Muscle layer of colon (tissue), 2 donors: ENCODE results near the gene ARHGAP15.

Experiments
- H3K27ac ChIP-seq: one replicate; pipeline ENCODE4 v1.7.0; 2013; ENCODE audit warnings: low read depth, mild to moderate bottlenecking, low read length, moderate library complexity
- H3K27me3 ChIP-seq, 2 donors: one replicate each; pipeline ENCODE4 v1.7.0; 2013; ENCODE audit warnings: low read length in 2 of 2, mild to moderate bottlenecking in 2 of 2; ENCODE audit not compliant: insufficient read depth in 2 of 2, control insufficient read depth in 1 of 2
- H3K36me3 ChIP-seq: one replicate; pipeline ENCODE4 v1.7.0; 2013; ENCODE audit warnings: mild to moderate bottlenecking, low read length; ENCODE audit not compliant: insufficient read depth
- H3K4me1 ChIP-seq: one replicate; pipeline ENCODE4 v1.7.0; 2013; ENCODE audit warnings: mild to moderate bottlenecking, low read length; ENCODE audit not compliant: insufficient read depth
- H3K4me3 ChIP-seq, 2 donors: one replicate each; pipeline ENCODE4 v1.7.0; 2013; ENCODE audit warnings: low read length in 2 of 2, low read depth in 1 of 2, mild to moderate bottlenecking in 1 of 2, moderate library complexity in 1 of 2
- H3K9ac ChIP-seq: one replicate; pipeline ENCODE4 v1.7.0; 2013; ENCODE audit warnings: low read length
- H3K9me3 ChIP-seq: one replicate; pipeline ENCODE4 v1.7.0; 2013; ENCODE audit warnings: mild to moderate bottlenecking, low read length
- donor health status: abdominal sarcoma.
- donor health status: Adenocarcinoma of cecum.

The ARHGAP15 gene

DNA sequence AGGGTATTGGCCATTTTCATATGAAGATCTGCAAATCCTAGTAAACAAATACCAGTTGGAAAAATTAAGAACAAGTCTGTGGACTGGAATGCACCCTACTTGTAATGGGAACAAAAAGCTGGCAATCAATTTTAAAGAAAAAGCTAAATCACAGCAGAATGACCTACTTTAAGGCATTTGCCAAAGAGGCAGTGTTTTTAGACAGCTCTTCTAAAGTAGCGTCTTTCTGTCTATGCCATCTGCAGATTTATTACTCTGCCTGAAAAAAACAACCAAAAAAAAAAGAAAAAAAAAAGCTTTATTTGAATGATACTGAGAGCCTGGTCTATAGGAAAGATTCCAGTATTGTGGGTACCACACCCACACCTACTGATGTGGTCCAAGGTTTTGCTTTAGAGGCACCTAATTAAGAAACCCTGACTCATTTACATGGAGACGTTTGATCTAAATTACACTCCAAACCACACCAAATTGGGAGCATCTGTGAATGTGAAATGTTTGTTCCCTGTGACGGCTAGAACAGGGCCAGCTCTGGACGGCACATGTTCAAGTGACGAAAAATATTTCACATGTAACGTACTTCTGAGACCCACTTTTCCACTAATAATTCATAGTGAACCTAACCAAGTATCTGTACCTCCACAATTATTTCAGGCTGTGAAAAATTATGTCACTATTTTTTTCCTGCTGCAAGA is 597.1 kb downstream of the ARHGAP15 start:
- Histone ChIP-seq H3K4me3 (no peak overlapping the region), H3K27ac (no peak overlapping the region), H3K27me3 (no peaks in the 10 kb centered on the region), H3K36me3 (no peaks in the 10 kb centered on the region), H3K9ac (no peak overlapping the region), H3K9me3 (no peaks in the 10 kb centered on the region), H3K4me1 (no peaks in the 10 kb centered on the region)

DNA sequence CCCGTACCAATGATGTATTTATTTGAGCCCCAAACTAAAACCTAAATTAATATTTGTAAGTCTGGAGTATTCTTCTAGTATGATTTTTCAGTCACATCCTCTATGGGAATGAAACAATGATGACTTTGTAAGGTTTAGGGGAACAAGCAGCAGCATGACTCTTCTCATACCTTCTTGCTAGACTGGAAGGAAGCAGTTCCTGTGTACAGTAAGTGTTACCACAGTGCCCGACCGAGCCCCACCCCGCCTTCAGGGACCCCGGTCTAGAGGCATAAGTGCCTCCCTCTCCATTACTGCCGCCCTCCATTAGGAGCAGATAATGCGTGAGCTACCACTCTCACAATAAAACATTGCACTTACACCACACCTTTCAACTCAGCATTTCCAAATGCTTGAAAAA is 599.3 kb downstream of the ARHGAP15 start:
- Histone ChIP-seq H3K9ac (no peak overlapping the region), H3K27me3 (no peaks in the 10 kb centered on the region), H3K4me3 (no peak overlapping the region)

DNA sequence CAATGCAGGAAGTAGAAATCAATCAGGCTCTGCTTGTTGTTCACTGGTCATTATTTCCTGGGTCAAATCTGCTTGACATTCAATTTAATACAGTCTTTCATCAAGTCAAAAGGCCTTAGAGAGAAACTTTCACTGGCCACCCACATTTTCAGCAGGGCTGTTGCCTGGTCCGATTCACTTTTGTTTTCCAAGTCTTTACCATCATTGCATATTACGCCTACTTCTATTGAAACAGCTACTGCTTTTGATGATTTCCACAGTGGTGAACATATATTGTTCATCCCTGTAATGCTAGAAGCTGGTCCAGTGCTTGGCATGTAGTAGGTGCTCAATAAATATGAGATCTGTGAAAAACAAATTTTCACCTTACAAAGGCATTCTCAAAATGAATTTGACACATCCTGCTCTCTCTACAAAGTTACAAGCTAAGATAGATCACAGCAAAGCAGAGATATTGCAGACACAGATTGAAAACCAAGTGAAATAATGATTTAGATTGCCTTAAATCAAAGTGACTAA is 600.1 kb downstream of the ARHGAP15 start:
- H3K4me3 ChIP-seq = no peak overlapping the region
- no peak overlapping the region for H3K27ac ChIP-seq
- H3K27me3 ChIP-seq = no peaks in the 10 kb centered on the region
- no peaks in the 10 kb centered on the region for H3K4me1 ChIP-seq
- no peaks in the 10 kb centered on the region for H3K9me3 ChIP-seq
- H3K9ac ChIP-seq = no peak overlapping the region
- H3K36me3 ChIP-seq = no peaks in the 10 kb centered on the region

More for the DNA sequence above, 599.3 kb downstream of the ARHGAP15 start:
- H3K9me3 ChIP-seq = no peaks in the 10 kb centered on the region
- H3K4me1 ChIP-seq = no peaks in the 10 kb centered on the region
- no peak overlapping the region for H3K27ac ChIP-seq
- no peaks in the 10 kb centered on the region for H3K36me3 ChIP-seq

DNA sequence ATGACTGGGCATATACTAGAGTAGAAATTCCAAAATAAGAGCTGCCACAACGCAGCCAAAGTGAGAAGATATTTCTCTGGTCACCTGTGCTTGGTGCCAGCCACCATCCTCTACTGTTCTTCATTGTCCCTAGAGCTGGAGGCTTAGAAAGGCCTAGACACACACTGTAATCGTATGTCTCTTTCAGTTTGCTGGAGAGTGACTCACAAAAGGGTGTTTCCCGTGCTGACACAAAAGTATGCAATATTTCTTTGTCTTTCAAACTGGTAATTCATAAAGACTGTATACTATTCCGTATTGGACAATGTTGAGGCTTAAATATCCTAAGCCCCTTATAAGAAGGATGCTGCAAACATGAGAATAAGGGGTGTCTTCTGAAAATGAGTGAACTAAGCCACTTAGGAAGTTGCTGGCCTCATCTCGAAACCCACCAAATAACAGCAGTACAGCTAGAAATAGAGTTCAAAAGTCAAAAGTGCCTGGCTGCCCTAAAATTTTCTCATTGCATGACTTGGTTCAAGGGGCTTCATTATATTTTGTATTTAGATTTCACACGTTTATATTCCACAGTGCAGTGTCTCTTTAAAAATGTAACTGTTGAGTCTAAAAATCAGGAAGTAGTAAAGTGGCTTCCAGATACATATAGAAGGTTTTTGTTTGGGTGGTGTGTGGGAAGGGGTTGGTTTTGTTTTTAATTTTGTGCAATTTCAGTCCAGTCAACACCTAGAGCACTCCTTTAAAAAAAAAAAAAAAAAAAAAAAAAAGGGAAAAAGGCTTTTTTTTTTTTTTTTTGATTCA is 601.1 kb downstream of the ARHGAP15 start:
- Histone ChIP-seq H3K27ac (no peak overlapping the region), H3K4me3 (no peak overlapping the region), H3K9me3 (no peaks in the 10 kb centered on the region)

DNA sequence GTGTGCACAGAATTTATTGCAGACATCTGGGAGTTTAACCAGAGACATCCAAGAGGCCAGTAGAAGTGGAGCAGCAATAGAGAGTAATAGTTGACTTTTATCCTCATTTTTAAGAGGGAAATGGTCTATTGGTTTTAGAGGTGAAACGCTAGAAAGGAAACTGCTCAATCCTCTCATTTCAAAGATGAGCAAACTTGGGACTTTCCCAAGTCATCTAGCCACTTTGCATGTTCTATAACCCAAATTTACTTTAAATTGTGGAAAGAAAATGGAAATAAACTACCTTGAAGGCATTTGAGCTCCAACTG is 601.7 kb downstream of the ARHGAP15 start:
- Histone ChIP-seq H3K4me1 (no peaks in the 10 kb centered on the region), H3K27me3 (no peaks in the 10 kb centered on the region), H3K9ac (no peak overlapping the region), H3K9me3 (no peaks in the 10 kb centered on the region), H3K36me3 (no peaks in the 10 kb centered on the region), H3K4me3 (no peak overlapping the region), H3K27ac (no peak overlapping the region)

More for the DNA sequence above, 601.1 kb downstream of the ARHGAP15 start:
- H3K9ac ChIP-seq = no peak overlapping the region
- H3K27me3 ChIP-seq = no peaks in the 10 kb centered on the region
- H3K36me3 ChIP-seq = no peaks in the 10 kb centered on the region
- no peaks in the 10 kb centered on the region for H3K4me1 ChIP-seq

DNA sequence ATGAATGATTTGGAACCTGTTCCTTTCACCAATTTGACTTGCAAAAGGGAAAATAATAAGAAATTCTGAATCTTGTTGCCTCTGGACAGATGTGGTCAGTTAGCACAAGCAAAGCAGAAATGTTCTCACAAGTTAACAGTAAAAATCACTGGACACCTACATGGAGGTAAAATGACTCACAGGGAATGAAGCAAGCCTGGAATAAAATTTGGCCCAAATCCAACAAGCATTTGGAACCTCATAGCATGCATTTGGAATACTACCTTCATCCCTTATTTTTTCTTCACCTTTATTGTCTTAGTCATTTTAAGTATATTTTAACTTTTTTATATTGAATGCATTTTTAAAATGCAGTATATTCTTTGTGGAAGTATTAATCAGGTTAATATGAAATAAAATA is 602.9 kb downstream of the ARHGAP15 start:
- H3K9ac ChIP-seq = no peak overlapping the region
- no peaks in the 10 kb centered on the region for H3K36me3 ChIP-seq
- no peaks in the 10 kb centered on the region for H3K9me3 ChIP-seq
- no peak overlapping the region for H3K4me3 ChIP-seq
- H3K27ac ChIP-seq = no peak overlapping the region
- H3K4me1 ChIP-seq = no peaks in the 10 kb centered on the region
- H3K27me3 ChIP-seq = no peaks in the 10 kb centered on the region

DNA sequence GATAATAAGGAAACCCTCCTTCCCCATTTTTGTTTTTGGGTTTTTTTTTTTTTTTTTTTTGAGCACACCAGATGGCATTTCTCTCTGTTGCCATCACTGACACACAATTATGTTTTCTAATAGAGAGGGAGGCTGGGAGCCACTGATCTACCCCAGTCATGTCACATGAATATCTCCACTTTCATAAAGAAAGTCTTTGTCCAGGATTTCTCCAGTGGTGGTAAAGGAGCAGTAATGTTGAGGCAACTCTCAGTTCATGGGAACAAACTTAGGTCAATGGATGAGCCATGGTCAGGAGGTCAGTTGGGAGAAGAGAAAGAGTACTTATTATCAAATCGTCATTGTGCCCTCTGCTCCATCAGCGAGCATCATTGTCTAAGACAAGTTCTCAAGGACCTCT is 603.7 kb downstream of the ARHGAP15 start:
- no peaks in the 10 kb centered on the region for H3K27me3 ChIP-seq
- H3K4me1 ChIP-seq = no peaks in the 10 kb centered on the region
- no peaks in the 10 kb centered on the region for H3K9me3 ChIP-seq
- H3K9ac ChIP-seq = no peak overlapping the region
- no peaks in the 10 kb centered on the region for H3K36me3 ChIP-seq
- no peak overlapping the region for H3K4me3 ChIP-seq
- H3K27ac ChIP-seq = no peak overlapping the region

DNA sequence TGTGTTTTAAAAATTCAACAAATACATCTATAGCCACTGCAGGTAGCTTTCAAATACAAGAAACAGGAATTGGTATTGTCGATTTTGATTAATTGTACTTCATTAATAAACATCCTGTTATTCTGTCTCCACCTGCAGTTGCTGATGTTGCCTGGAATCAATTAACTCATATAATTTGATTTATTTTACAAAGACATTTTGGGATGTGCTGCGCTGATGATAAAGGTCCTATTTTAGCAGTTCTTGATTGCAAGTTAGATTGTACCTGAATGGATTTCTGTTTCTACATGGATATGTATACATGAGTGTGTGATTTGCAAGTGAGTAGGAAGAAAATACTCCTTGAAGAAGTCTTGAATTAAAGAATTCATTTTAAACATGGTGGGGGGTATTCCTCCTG is 605.3 kb downstream of the ARHGAP15 start:
- no peaks in the 10 kb centered on the region for H3K9me3 ChIP-seq
- H3K9ac ChIP-seq = no peak overlapping the region
- no peaks in the 10 kb centered on the region for H3K36me3 ChIP-seq
- no peak overlapping the region for H3K27ac ChIP-seq
- no peak overlapping the region for H3K4me3 ChIP-seq
- no peaks in the 10 kb centered on the region for H3K4me1 ChIP-seq
- H3K27me3 ChIP-seq = no peaks in the 10 kb centered on the region

DNA sequence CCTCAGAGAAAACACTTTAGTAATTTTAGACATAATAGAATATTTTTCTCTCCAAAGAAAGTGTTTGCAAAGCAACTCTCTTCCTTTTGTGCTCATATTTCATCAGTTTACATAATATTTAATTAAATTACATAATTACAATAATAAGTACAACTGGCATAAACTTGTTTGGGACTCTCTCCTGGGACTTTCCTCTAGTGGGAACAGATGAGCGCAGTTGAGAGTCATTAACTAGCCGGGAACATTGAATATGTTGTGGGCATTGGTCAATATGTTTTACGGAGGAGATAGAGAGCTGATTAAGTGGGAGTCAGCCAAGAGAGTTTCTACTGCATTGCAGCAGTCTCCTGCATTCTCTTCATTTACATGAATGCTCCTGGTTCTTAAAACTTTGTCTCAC is 607.7 kb downstream of the ARHGAP15 start:
- Histone ChIP-seq H3K9me3 (no peaks in the 10 kb centered on the region), H3K4me3 (no peak overlapping the region), H3K4me1 (no peaks in the 10 kb centered on the region), H3K27me3 (no peaks in the 10 kb centered on the region), H3K36me3 (no peaks in the 10 kb centered on the region), H3K27ac (no peak overlapping the region), H3K9ac (no peak overlapping the region)

DNA sequence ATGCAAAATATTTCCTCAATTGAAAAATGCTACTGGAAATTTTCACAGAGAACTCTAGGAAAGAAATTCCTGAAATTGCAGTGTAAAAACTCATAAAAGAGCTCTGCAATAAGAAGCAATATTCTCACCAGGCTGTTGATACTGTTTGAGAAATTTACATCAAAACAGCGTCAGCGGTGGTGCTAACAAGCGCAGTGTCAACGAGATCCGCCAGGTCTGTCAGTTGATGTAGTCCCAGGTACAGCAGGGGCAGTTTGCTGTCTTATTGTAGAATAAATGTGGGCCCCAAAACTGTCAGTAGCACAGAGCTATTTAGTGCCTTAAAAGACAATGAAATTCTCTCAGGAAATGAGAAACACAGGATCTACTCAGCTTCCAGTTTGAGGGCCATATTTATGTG is 611.2 kb downstream of the ARHGAP15 start:
- Histone ChIP-seq H3K9me3 (no peaks in the 10 kb centered on the region), H3K9ac (no peak overlapping the region), H3K36me3 (no peaks in the 10 kb centered on the region)

DNA sequence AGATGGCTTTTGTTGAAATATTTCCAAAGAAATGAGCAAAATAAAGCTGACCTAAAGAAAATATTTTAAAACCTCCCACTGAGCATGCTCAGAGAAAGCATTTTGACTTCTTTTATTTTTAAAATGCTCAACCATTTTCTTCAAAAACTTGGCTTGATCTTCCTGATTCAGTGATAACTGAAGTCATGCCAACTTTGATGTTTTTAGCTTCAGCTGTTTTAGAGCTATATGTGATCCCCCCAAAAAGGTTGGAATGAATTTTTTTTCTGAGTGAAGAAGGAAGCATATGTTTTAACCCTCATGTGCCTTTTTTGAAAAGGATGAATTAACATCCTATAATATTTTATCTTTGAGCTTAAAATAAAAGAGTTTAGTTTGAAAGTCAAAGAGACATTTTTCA is 612.0 kb downstream of the ARHGAP15 start:
- Histone ChIP-seq H3K9ac (no peak overlapping the region), H3K27me3 (no peaks in the 10 kb centered on the region), H3K4me3 (no peak overlapping the region), H3K4me1 (no peaks in the 10 kb centered on the region), H3K36me3 (no peaks in the 10 kb centered on the region), H3K27ac (no peak overlapping the region), H3K9me3 (no peaks in the 10 kb centered on the region)

More for the DNA sequence above, 611.2 kb downstream of the ARHGAP15 start:
- no peak overlapping the region for H3K27ac ChIP-seq
- no peak overlapping the region for H3K4me3 ChIP-seq
- H3K4me1 ChIP-seq = no peaks in the 10 kb centered on the region
- H3K27me3 ChIP-seq = no peaks in the 10 kb centered on the region

DNA sequence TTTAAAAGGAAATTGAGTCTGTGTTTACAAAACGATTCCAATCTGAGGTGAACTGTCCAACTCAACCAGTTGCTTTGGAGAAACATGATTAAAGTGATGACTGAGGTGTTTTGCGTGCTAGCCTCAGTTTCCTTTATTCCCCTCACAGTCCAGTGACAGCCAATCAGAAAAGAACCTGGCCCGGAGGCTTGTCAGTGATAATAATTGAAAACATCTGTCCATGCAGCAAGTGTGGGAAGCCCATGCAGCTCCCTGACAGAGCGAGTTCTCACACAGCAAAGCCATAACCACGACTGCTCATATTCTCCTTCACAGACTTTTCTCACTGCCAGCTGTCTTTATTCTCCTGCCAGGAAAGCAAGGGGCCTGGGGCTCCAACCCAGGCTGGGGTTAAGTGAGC is 613.4 kb downstream of the ARHGAP15 start:
- no peak overlapping the region for H3K27ac ChIP-seq
- H3K4me1 ChIP-seq = no peaks in the 10 kb centered on the region
- no peaks in the 10 kb centered on the region for H3K36me3 ChIP-seq
- H3K9ac ChIP-seq = no peak overlapping the region
- no peaks in the 10 kb centered on the region for H3K27me3 ChIP-seq
- H3K9me3 ChIP-seq = no peaks in the 10 kb centered on the region
- no peak overlapping the region for H3K4me3 ChIP-seq
